Heart left ventricle (tissue), 16 donors: ENCODE results near the gene AWAT2. TPM values are rescaled to one million over a fixed set of nuclear protein-coding genes. Genes with fewer than 3 reads are reported as not detected.
"Not testable (repeated sequence)": the region's sequence is repeated elsewhere in the genome, so short reads cannot be mapped to it uniquely, and the experiment has no call there.

Experiments used
- ATAC-seq, 4 donors: fragments of 200-7000 bp; cut with Tn5 transposase; one replicate each; pipeline ENCODE4 v1.9.1; 2020 to 2022; ENCODE audit warnings: moderate library complexity in 4 of 4, mild to moderate bottlenecking in 3 of 4, moderate number of reproducible peaks in 1 of 4
- DNase-seq, 5 donors: peaks; one replicate each; pipeline ENCODE4 v3.0.0-alpha.2; 2020
- H3K27ac ChIP-seq, 12 donors: fragments of 200-600 bp; sonication (generic) in 4 of 12; one replicate each; pipeline versions ENCODE4 v1.5.0 to v1.8.0; 2016 to 2022; ENCODE audit warnings: mild to moderate bottlenecking in 2 of 12
- H3K27me3 ChIP-seq, 9 donors: fragments of 200-600 bp; sonication (generic) in 2 of 9; one replicate each; pipeline versions ENCODE4 v1.5.1 to v1.8.0; 2016 to 2022; ENCODE audit warnings: mild to moderate bottlenecking in 3 of 9
- H3K36me3 ChIP-seq, 9 donors: fragments of 200-600 bp; sonication (generic) in 2 of 9; one replicate each; pipeline versions ENCODE4 v1.5.0 to v1.8.0; 2018 to 2022; ENCODE audit warnings: mild to moderate bottlenecking in 2 of 9
- H3K4me1 ChIP-seq, 12 donors: fragments of 200-600 bp; sonication (generic) in 4 of 12; one replicate each; pipeline versions ENCODE4 v1.5.0 to v1.8.0; 2016 to 2022; ENCODE audit warnings: mild to moderate bottlenecking in 3 of 12
- H3K4me3 ChIP-seq, 12 donors: fragments of 200-600 bp; sonication (generic) in 4 of 12; one replicate each; pipeline versions ENCODE4 v1.5.0 to v1.8.0; 2017 to 2022; ENCODE audit warnings: mild to moderate bottlenecking in 9 of 12, moderate library complexity in 4 of 12
- H3K9me3 ChIP-seq, 12 donors: fragments of 200-600 bp; sonication (generic) in 4 of 12; one replicate each; pipeline versions ENCODE4 v1.5.0 to v1.8.0; 2016 to 2022; ENCODE audit warnings: mild to moderate bottlenecking in 1 of 12
- CTCF ChIP-seq, 12 donors: fragments of 200-600 bp; sonication (generic) in 4 of 12; IDR thresholded peaks; one replicate each; pipeline versions ENCODE4 v1.5.0 to v1.8.0; 2018 to 2022; ENCODE audit warnings: antibody characterized with exemption in 12 of 12, mild to moderate bottlenecking in 5 of 12
- POLR2A ChIP-seq, 2 donors: fragments of 450-650 bp; IDR thresholded peaks; one replicate each; pipeline ENCODE4 v1.6.1; 2017; ENCODE audit warnings: antibody characterized with exemption in 2 of 2, mild to moderate bottlenecking in 2 of 2, moderate library complexity in 2 of 2
- WGBS, 4 donors: extraction: QIAGEN DNeasy Blood & Tissue Kit in 2 of 4; methylation state at CpG; one replicate each; pipeline versions ENCODE4 v1.1.5 to v1.1.7; 2013 to 2018; 5-methylcytosine and 5-hydroxymethylcytosine counted together
- intact Hi-C, 10 donors: fragments of 100-400 bp; cut with DNase I; formaldehyde crosslinking; loops; one replicate each; pipeline versions ENCODE4 v1.11.1 to v1.14.2; 2022
- polyA plus RNA-seq, 2 donors: library from polyadenylated mRNA; stranded (reverse); fragments of 200-250 nt; gene quantifications; one replicate each; pipeline ENCODE4 v1.2.3, GENCODE V29; 2013
- total RNA-seq, 9 donors: library from RNA; depleted of rRNA in 2 of 9; stranded (reverse); fragments of >200 nt in 2 of 9; fragmentation: NEBNext Ultra II Directional in 3 of 9; extraction: Animal tissue kit (Norgen Biotek cat#: 25700) in 3 of 9; gene quantifications; one replicate each; pipeline versions ENCODE4 v1.1.0 to v1.2.4, GENCODE V29; 2016 to 2023
- donor health status: ischemic (EF 13 %, LVEDD 7.1; RV severe dilation, severe dysfunction).
- donor health status: healthy with polysubstance abuse.
- donor health status: DM: no; HTN: yes; CAD: no.
- donor health status: DM: no; HTN: no; CAD: no.
- donor health status: ischemic (EF 25% LVEDD 6.9; RV normal size, moderate dysfunction).
- donor health status: ischemic (EF 25% LVEDD 5.7; RV mildly dilated, moderate dysfunction).
- donor health status: healthy.
- donor health status: DM: yes; HTN: yes; CAD: no.
- donor health status: ischemic (EF 35%, LVEDD 5.7; RV mildly dilated, moderate dysfunction).
- donor health status: nonischemic (EF 11% LVEDD 7.7; RV severe dilation, severe dysfunction).
- donor health status: DM: yes; HTN: yes; CAD: no.
- donor health status: PGD.
- donor health status: ischemic (EF 29% LVEDD 5.4; RV normal size, mild dysfunction).
- donor health status: nonischemic (EF 23%, LVEDD 6.1; RV moderate dilation, normal function).

The AWAT2 gene
- total and polyA plus RNA-seq, 11 donors = not detected

- 31 to 60% (median 45%) methylated on average over 1 to 2 of the region's 2 CpGs for WGBS, 4 donors
- no peaks in the 10 kb centered on the region for H3K36me3 ChIP-seq
- intact Hi-C loops = loop anchor here in 1 of 10 donors (10.0 kb wide), 1 partner anchor 236 kb away; no protein-coding TSS in a partner anchor
- no peak for TF ChIP-seq CTCF (IDR thresholded peaks at IDR 0.05)
- no peak for TF ChIP-seq POLR2A (IDR thresholded peaks at IDR 0.05)
- no peak overlapping the region for H3K4me3 ChIP-seq
- DNase-seq = peak; percentile 20 to 73 (median 58)
- peaks cover 0 to 12% (median 0%) of the 10 kb centered on the region in 12 donors for H3K4me1 ChIP-seq
- H3K27ac ChIP-seq = peak overlapping the region in 10 of 12 donors; percentile 32 to 84 (median 62)
- ATAC-seq = peak; percentile 80 to 90 (median 89)
- H3K27me3 ChIP-seq = no peaks in the 10 kb centered on the region
- no peaks in the 10 kb centered on the region for H3K9me3 ChIP-seq
Measured at GRCh38 chrX:70001269-70001668, 48.5 kb downstream of the AWAT2 start.

- DNase-seq, H3K4me3 ChIP-seq, H3K36me3 ChIP-seq, H3K9me3 ChIP-seq, H3K27me3 ChIP-seq, H3K27ac ChIP-seq, intact Hi-C loops, ATAC-seq: not testable (repeated sequence)
- H3K4me1 ChIP-seq = peaks cover 0 to 22% (median 2%) of the 10 kb centered on the region in 12 donors
Measured at GRCh38 chrX:69998299-69998698, 51.4 kb downstream of the AWAT2 start.

- TF ChIP-seq CTCF (IDR thresholded peaks at IDR 0.05) = no peak
- TF ChIP-seq POLR2A (IDR thresholded peaks at IDR 0.05) = no peak
- H3K27ac ChIP-seq = peak overlapping the region in 4 of 12 donors; percentile 6 to 49 (median 16)
- intact Hi-C loops = no loop called here
- H3K4me3 ChIP-seq = no peak overlapping the region
- no peak for DNase-seq
- H3K27me3 ChIP-seq = no peaks in the 10 kb centered on the region
- peaks cover 0 to 13% (median 2%) of the 10 kb centered on the region in 12 donors for H3K4me1 ChIP-seq
- H3K9me3 ChIP-seq = no peaks in the 10 kb centered on the region
- ATAC-seq = peak in 2 of 4 donors; percentile 13 to 18
- H3K36me3 ChIP-seq = no peaks in the 10 kb centered on the region
Measured at GRCh38 chrX:69996113-69996468, 53.6 kb downstream of the AWAT2 start.

- Histone ChIP-seq H3K27ac (peak overlapping the region in 3 of 12 donors; percentile 6 to 49 (median 26)), H3K4me3 (no peak overlapping the region), H3K27me3 (no peaks in the 10 kb centered on the region), H3K9me3 (no peaks in the 10 kb centered on the region), H3K4me1 (peaks cover 0 to 13% (median 2%) of the 10 kb centered on the region in 12 donors), H3K36me3 (no peaks in the 10 kb centered on the region)
- WGBS, 4 donors = 67 to 81% (median 72%) methylated on average over 2 of the region's 2 CpGs
- peak; percentile 42 to 77 (median 64) for ATAC-seq
- no peak for TF ChIP-seq POLR2A (IDR thresholded peaks at IDR 0.05)
- TF ChIP-seq CTCF (IDR thresholded peaks at IDR 0.05) = no peak
- DNase-seq = no peak
- intact Hi-C loops = no loop called here
Measured at GRCh38 chrX:69995362-69996112, 54.2 kb downstream of the AWAT2 start.

GRCh38 chrX:69993494-69993893 lies 56.2 kb downstream of the AWAT2 start:
- Histone ChIP-seq H3K4me1 (peaks cover 0 to 13% (median 2%) of the 10 kb centered on the region in 12 donors), H3K36me3 (no peaks in the 10 kb centered on the region), H3K27me3 (no peaks in the 10 kb centered on the region), H3K9me3 (no peaks in the 10 kb centered on the region), H3K4me3 (no peak overlapping the region), H3K27ac (no peak overlapping the region)
- TF ChIP-seq CTCF (IDR thresholded peaks at IDR 0.05) (no peak), POLR2A (IDR thresholded peaks at IDR 0.05) (no peak)
- DNase-seq = no peak
- intact Hi-C loops = no loop called here
- ATAC-seq = no peak
